NCI-H774 (cell line): ENCODE data around the gene CFAP161.
"Not testable (repeated sequence)": the region's sequence is repeated elsewhere in the genome, so short reads cannot be mapped to it uniquely, and the experiment has no call there.

ENCODE experiments used
- DNase-seq: peaks from one replicate; lab custom pipeline; 2025; lab: John Stamatoyannopoulos, UW

Gene CFAP161

DNA sequence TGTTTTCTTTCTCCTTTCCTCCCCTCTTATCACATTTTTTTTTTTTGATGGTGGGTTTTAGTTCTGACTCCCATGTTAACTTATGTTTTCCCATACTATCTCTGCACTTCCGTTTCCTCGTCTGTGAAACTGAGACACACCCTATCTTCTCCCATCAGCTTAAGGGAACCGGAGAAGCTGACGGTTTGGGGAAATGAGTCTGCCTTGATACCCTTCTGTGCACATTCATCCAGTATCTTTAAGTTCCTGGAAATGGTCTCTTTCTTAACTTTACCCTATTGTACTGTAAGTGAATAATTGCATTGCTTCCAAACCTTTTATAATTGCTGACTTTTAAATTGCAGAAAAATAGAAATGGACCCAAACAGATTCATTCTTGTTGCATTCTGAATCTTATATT lies 26.2 kb upstream of the CFAP161 start:
- no peak for DNase-seq

DNA sequence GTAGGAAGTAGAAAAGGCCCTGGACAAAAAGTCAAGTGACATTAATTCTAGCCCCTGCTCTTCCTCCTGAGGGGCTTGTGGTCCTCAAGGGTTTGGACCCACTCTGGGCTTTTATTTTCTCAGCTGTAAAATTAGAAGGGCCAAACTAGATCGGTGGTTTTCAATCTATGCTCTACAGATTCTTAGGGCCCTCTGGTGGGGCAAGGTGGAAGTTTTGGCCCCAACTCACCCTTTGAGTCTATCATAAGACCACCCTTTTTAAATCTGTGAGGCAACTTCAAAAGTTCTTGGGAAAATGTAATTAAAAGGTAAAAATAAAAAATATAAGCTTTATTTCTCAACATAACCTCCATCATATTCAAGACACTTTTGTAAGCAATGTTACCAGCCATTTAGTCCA lies 25.6 kb upstream of the CFAP161 start:
- no peak for DNase-seq

DNA sequence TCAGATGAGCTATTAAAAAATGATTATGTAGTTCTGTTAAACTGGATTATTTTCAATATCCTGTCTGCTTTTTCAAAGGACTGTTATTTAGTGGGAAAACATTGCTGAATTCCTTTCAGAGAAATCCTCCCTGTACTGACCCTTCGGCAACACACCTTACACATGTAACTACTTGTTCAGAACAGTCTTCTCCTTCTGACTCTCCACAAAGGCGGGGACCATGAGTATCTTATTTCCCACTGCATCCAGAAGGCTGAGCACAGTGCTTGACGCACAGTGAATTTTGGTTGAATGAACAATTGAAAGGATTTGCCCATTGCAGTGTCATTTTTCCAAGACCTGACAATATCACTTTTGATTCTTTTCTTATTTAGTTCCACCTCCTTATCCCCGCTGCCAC lies 23.1 kb upstream of the CFAP161 start:
- no peak for DNase-seq

DNA sequence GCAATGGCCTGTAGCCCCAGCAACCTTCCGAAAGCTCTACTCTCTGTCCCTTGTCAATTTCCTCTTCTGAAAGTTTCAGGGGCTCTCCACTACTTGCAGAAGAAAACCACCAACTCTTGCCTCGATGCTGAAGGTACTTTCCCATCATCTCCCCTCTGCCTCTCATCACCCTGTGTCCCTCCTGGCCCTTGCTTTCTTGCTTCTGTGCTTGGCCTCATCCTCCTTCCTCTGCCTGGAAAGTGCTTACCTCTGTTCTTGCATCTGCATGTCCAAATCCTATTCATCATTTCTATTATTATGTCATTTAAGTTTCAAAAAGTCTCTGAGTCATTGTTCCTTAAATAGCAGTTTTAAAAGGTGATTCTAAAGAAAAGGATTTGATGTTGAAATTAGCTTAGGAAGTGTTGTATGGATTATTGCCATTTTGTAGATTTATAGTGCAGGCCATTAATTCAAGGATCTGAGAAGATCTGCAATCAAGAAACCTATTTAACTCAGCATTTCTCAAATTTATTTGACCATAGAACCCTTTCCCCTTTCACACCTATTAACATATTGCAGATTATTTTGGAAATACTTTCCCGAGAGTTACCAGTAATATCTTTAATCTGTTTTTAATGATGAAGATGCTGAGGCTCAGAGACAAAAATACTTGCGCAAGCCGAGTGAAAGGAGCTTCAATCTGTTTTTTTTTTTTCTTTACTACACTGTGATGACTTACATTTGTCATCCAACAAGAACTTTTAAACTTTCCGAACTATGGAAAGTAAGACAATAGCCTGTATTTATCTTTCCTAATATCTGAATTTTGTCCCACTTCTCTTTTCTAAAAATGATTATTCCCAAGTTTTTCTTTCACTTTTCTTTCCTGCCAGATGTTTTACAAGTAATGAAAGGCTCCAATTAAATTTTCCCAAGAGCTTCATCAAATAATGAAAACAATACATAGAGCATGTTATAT lies 22.3 kb upstream of the CFAP161 start:
- no peak for DNase-seq

DNA sequence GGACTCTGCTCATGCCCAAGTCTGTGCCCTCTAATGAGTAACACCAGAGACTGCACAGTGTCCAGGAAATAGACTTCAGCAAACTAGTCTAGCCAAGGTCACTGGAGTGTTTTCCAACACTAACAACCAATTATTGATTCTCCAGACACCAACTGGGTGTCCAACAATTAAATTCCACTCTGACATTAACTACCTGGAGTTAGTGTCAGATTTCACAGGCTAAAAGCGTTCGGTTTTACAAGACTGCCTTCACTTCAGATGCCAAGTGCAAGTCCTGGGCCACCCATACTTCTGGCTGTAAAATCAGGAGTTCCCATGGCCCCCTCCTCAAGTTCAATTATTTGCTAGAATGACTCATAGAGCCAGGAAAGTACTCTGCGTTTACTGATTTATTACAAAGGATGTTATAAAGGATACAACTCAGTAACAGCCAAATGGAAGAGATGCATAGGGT lies 20.8 kb upstream of the CFAP161 start:
- no peak for DNase-seq

DNA sequence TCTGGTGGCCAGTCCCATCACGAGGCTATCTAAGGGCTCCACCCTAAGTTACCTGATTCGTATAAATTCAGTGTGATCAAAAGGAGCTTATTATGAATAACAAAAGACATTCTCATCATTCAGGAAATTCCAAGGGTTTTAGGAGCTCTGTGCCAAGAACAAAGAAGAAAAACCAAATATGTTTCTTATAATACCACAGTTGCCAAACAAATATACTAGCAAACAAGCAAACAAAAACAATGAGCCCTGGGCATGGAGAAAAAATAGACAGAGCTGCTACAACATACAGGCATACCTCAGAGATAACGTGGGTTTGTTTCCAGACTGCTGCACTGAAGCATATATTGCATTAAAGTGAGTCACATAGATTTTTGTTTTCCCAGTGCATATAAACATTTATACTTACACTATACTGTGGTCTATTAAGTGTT lies 20.2 kb upstream of the CFAP161 start:
- DNase-seq, result no peak

DNA sequence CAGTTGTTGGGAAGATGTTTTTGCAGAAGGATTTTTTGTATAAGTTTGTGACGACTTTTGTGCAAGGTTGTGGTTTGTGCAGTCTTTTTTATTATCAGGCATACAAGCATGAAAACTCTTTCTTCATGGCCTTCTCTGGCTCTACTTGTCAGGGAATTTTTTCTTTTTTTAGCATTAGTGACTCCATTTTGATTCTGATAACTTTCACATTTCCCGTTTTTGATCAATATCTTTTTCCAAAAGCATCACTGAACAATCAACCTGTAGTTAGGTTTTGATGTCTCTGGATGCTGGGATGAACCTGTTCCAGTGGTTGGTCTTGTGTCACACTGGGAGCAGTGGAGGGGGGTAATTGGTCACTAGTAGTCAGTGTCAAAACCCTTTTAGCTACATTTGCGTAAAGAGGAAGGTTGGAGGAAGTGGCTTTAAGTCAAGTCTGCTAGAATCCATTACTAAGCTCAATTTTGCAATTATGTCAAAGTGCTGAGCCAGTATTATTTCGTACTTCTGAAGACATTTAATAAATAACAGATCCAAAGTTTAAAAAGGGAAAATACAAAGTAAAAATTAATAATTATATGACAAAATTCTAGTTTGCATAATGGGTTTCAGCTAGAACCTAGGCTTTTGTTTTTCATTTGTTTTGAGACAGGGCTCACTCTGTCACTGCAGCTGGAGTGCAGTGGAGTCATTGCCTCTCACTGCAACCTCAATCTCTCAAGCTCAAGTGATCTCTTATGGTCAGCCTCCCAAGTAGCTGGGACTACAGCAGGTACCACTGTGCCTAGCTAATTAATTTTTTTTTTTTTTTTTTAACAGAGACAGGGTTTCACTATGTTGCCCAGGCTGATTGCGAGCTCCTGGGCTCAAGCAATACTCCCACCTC lies 18.8 kb upstream of the CFAP161 start:
- no peak for DNase-seq

DNA sequence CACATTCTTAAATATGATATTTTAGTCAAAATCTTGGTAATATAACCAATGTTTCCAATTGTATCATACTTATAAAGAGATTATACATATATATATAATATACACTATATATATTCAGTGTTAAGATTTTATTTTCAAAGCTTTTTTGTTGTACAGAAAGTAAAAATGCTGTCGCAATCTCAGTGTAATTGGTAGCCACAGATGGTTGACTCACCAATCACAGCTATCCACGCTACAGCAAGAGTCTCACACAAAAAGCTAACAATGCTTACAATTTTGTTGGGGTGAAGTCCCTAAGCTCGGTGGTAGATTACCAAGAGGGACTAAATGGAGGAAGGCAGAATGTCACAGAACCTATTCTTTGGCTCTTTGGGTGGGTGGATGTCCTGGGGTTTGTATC lies 16.9 kb upstream of the CFAP161 start:
- DNase-seq, result no peak

DNA sequence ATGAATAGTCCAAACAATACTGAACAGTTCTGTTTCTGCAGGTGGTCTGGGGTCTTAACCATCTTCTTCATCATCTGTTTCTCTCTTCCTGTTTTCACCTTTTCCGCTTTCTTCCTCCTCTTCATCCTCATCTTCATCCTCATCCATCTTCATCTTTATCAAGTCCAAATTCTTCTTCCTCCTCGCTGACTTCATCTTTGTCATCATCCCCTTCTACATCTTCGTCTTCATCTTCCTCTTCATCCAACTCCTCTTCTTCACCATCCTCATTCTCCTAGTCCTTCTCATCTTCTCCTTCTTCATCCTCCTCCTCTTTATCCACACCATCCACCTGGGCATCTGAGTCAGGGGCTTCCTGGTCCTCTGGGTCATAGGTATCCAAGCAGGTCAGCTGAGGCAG lies 16.5 kb upstream of the CFAP161 start:
- no peak for DNase-seq

DNA sequence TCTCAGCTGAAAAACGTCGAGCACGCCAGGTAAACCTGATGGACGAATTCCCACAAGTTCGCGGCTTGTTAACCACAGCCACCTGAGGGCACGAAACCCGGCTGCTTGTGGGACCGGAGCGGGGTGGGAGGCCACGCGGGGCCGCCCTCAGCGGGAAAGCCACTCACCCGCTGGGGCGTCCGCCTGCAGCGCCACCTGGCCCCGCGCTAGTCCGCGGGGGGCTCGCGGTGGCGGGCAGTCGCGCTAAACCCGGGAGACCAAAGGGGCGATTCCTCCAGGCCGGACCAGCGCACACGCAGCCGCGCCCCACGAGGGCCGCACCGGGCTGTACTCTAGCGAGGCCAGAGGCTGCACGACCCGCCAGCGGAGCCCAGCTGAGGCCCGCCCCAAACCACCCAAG lies 15.7 kb upstream of the CFAP161 start:
- DNase-seq, result no peak

DNA sequence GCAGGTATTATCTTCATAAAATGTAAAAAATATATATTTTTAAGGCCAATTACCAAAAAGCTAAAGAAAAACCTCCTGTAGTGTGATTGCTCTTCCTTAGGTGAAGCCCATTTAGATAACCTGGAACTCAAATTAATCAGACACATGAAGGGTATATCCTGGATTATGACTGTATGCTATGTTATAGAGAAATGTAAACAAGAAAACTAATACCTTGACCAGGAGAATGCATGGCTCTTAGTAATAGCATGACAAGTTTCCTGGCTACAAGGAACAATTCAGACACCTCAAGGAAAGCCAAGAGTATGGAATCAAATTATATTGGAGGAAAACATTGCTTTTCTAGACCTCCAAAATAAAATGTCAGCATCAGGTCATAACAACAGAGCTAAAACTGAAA lies 14.0 kb upstream of the CFAP161 start:
- DNase-seq, result no peak

DNA sequence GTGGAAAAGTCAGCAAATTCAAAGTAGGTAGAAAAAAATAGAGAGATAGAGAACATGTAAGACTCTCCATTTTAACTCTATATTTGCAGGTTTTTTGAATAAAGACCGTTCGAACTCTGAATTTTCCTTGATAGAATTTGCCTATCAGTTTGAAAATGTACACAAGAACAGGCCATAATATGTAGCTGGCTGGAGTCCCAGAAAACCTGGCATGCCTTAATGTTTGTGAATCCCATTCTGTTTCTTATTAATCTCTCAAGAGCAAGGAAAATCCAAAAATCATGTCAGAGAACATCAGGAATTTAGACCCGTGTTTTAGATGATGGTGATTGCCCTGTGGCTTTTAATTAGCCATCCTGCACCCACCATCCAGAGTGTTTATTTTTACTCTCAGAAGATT lies 7.2 kb upstream of the CFAP161 start:
- DNase-seq, result no peak

DNA sequence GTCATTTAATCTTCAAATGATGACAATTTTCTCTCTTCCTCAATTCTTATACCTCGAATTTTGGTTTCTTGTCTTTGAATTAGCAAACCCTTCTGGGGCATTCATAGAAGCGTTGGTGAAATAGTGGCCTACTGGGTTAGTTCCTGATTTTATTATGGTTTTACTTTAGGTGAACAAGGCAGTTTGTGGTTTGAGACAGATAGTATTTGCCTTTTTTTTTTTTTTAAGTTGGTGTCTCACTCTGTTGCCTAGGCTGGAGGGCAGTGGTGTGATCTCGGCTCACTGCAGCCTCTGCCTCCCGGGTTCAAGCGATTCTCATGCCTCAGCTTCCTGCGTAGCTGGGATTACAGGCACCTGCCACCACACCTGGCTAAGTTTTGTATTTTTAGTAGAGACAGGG lies 7.4 kb downstream of the CFAP161 start:
- not testable (repeated sequence) for DNase-seq

DNA sequence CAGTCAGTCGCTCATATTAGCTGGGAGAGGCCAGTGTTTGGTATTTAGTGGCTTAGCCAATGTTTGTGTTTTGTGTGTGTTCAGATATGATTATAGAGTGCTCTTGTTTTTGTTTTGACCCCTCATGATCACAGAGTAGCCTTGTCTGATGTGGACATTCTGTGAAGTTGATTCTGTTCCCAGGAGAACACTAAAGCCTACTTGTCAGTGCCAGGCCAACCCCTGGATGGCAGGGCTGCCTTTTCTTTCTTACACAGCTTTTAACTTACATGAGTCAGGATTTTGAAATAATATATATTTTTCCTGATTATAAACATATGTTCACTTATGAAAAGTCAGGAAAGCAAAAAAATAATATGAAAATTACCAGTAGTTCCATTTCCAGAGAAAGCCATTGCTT lies 11.9 kb downstream of the CFAP161 start:
- DNase-seq, result no peak

DNA sequence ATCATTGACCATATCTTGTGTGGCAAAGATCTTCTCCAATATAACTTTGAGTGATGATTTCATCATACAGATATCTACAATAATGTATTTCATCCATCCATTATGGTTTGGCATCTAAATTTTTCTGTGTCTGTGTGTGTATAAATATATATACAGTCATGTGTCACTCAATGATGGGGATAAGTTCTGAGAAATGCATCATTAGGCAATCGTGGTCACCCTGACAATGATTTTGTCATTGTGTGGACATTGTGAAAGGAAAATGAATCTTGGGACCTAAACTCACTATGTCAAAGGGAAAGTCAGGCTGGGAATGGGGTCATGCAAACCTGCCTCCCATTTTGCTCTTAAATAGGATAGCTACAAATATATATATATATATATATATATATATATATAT lies 12.4 kb downstream of the CFAP161 start:
- DNase-seq, result no peak

DNA sequence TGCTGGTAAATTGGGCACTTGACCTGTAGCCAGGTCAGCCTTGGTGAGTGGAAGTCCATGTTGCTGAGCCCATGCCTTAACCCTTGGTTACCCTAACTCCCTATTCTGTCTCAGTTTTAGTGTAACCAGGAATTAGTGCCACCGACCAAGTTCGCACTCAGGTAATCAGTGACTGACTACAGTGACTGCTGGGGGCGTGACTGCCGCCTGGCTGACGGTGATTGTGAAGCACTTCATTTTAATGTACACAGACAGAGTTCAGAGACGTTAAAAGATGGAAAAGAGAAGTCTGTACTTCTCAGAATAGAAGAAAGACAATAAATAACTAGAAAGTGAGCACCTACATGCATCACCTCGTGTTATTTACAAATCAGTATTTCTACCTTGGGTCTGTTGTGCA lies 17.3 kb downstream of the CFAP161 start:
- no peak for DNase-seq

DNA sequence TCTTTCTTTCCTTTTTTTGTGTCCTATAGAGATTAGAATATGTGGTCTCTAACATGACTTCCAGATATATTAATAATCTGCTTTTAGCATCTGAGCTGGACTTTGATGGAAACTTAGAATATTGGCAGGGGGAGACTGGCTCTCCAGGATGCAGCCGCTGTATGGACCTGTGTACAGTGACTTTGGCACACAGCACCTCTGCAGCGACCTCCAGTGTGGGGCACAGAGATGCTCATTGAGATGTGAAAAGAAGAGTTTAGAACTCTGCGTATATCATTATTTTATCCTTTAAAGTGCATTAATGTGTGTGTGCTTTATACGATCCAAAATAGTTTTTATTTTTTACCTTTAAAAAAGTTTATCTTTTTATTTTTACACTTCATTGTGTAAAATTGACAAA lies 18.3 kb downstream of the CFAP161 start:
- no peak for DNase-seq

DNA sequence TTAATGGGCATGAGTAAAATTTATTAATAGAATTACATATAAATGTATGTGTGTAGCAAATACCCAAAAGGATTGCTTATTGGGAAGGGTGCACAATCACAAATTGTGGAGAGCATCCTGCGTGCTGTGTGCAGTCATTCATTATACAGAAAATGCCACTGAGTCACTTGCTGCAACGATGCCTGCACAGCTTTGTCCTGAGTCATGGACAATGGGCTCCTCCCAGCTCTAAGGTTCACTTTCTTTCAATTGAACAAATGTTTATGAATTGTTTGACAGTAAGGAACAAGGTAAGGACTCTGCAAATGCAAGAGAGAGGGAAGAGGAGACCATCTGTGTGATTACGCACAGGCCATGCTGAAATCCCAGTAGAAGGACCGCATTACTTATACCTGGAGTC lies 18.7 kb downstream of the CFAP161 start:
- no peak for DNase-seq

DNA sequence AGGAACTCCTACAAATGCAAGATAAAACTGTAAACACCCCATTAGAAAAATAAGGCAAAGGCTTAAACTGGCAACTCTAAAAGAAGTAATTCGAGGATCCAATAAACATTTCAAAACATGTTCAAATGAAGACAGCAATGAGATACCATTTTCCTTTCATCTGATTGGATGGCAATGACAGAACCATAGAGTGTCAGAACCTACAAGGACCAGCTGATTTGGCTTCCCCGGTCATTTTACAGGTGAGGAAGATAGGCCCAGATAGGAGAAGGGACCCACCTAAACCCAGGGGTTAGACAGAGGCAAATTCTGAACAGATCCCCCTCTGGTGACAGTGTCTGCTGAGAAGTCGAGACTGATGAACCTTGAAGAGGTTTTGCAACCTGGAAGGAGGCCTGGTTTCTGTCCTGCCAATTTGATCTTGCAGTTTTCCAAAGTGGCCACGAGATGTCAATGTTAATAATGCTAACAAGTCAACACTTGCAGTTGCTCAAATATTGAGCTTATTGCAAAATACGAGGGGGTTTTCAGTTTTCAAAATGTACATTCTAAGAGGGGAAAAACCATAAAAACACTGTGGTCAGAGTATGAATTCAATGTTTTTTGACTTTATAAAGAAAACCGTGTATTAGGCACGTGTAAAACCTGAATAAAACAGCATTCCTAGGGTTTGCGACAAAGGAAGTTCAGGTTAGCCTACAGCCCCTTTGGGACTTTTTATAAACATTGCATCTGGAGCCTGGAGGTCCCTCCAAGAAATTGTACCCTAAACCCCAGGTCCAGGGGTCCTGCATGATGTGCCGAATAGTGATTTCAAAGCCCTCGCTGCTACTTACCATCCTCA lies 21.5 kb downstream of the CFAP161 start:
- DNase-seq, result no peak

DNA sequence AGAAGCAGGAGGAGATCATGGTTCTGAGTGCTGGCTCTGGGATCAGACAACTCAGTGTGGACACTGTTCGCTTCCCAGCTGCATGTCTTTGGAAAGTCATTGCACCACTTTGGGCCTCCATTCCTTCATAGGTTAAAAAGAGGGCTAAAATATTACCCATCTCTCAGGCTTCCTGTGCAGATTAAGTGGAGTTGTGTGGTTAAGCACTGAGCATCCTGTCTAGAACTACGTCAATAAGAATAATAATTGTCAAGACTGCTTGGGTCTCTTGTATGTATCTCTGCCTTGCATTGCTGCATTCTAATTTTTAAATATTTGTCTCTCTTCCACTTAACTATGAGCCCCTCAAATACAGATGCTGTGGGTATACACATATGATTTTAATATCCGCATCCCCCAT lies 22.3 kb downstream of the CFAP161 start:
- no peak for DNase-seq

DNA sequence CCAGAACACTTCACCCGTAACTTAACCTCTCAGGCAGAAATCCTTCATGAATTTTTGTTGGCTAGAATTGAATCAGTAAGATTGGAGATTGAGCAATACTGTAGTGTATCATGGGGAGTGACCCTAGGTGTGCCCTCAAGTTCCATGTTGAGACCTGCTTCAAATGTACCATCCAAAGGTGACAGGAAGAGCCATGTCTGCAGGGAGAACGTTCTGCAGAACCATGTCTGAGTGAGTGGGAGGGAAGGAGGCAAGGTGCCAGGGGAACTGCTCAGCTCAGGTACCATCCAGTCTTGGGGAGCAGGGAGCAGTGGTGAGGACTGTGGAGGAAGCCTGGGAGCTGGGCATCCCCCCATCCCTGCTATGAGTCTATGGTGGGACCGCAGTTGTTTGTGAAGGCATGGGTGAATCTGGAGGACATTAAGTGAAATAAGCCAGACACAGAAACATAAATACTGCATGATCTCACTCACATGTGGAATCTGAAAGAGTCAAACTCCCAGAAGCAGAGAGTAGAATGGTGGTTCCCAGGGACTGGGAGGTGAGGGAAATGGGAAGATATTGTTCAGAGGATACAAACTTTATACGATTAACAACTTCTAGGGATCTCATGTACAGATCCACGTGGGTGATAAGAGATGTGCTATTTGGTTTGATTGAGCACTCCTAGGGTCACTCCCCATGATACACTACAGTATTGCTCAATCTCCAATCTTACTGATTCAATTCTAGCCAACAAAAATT lies 23.3 kb downstream of the CFAP161 start:
- DNase-seq, result no peak

DNA sequence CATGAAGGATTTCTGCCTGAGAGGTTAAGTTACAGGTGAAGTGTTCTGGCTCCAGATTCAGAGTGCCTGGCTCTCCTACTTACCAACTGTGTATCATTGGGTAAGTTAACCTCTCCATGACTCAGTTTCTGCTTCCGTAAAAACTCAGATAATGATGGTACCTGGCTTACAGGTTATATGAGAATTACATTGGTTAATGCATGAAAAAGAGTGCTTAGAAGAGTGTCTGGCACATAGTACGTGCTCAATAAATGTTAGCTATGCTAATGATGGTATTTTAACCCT lies 23.8 kb downstream of the CFAP161 start:
- DNase-seq, result no peak
